SK-N-SH (cell line): ENCODE data around the gene FGFBP2. TPM values are rescaled to one million over a fixed set of nuclear protein-coding genes. Genes with fewer than 3 reads are reported as not detected.

Experiments used
- CTCF ChIA-PET: fragments of 300-600, 350-600 bp; formaldehyde crosslinking; extraction: SDS; loops from one replicate; lab custom pipeline; 2021; lab: Yijun Ruan, JAX
- POLR2A ChIA-PET: fragments of 350-600 bp; sonication (Branson Sonifier 250); formaldehyde crosslinking; extraction: SDS; loops from one replicate; lab custom pipeline; 2020; ENCODE audit warnings: antibody characterized with exemption, inconsistent platforms; lab: Yijun Ruan, JAX
- DNase-seq: peaks from one replicate; pipeline ENCODE4 v3.0.0; 2012
- H2AFZ ChIP-seq: fragments of 200-600 bp; sonication (generic); 2 replicates; pipeline ENCODE4 v1.8.1; 2016; ENCODE audit warnings: antibody characterized with exemption, mild to moderate bottlenecking, low read depth
- H3F3A ChIP-seq: fragments of 200-600 bp; sonication (generic); replicated peaks from 2 replicates; pipeline ENCODE3; 2016; ENCODE audit warnings: antibody characterized with exemption, mild to moderate bottlenecking; ENCODE audit not compliant: insufficient read depth
- H3K27ac ChIP-seq, 2 experiments: fragments of 200-500 bp in 1 of 2; fragments of 200-600 bp in 1 of 2; sonication (Bioruptor generic) in 1 of 2; sonication (generic), shearing (Covaris generic) in 1 of 2; 2 replicates each; pipeline versions ENCODE4 v1.5.1 to v1.6.1; 2014 to 2016; ENCODE audit warnings: low read depth in 2 of 2, inconsistent platforms in 1 of 2, low read length in 1 of 2, mild to moderate bottlenecking in 1 of 2, mixed read lengths in 1 of 2
- H3K27me3 ChIP-seq: fragments of 200-600 bp; sonication (generic), shearing (Covaris generic); 2 replicates; pipeline ENCODE4 v1.6.1; 2016; ENCODE audit warnings: mixed run types; ENCODE audit not compliant: insufficient read depth
- H3K36me3 ChIP-seq, 2 experiments: fragments of 200-500 bp in 1 of 2; fragments of 200-600 bp in 1 of 2; sonication (Bioruptor generic) in 1 of 2; sonication (generic) in 1 of 2; replicated peaks in 1 of 2; 2 replicates each; pipeline versions ENCODE3 to v1.5.1; 2014 to 2016; ENCODE audit warnings: low read length in 1 of 2, mild to moderate bottlenecking in 1 of 2; ENCODE audit not compliant: insufficient read depth in 2 of 2, control insufficient read depth in 1 of 2
- H3K4me1 ChIP-seq, 2 experiments: fragments of 200-500 bp in 1 of 2; fragments of 200-600 bp in 1 of 2; sonication (Bioruptor generic) in 1 of 2; sonication (generic), shearing (Covaris generic) in 1 of 2; 2 replicates each; pipeline versions ENCODE4 v1.5.1 to v1.6.1; 2014 to 2016; ENCODE audit warnings: low read depth in 1 of 2, low read length in 1 of 2, mixed run types in 1 of 2; ENCODE audit not compliant: insufficient read depth in 2 of 2, control insufficient read depth in 1 of 2
- H3K4me2 ChIP-seq: fragments of 200-600 bp; sonication (generic), shearing (Covaris generic); 2 replicates; pipeline ENCODE4 v1.6.1; 2017; ENCODE audit warnings: mixed run types
- H3K4me3 ChIP-seq, 2 experiments: fragments of 200-500 bp in 1 of 2; fragments of 200-600 bp in 1 of 2; sonication (Bioruptor generic) in 1 of 2; sonication (generic), shearing (Covaris generic) in 1 of 2; 2 replicates each; pipeline versions ENCODE4 v1.5.1 to v1.8.1; 2014 to 2016; ENCODE audit warnings: low read depth in 2 of 2, inconsistent platforms in 1 of 2, low read length in 1 of 2, mild to moderate bottlenecking in 1 of 2, mixed read lengths in 1 of 2, moderate library complexity in 1 of 2
- H3K79me2 ChIP-seq: fragments of 200-600 bp; sonication (generic); 2 replicates; pipeline ENCODE4 v1.8.1; 2017; ENCODE audit warnings: mild to moderate bottlenecking; ENCODE audit not compliant: insufficient read depth
- H3K9ac ChIP-seq: fragments of 200-600 bp; sonication (generic); 2 replicates; pipeline ENCODE4 v1.6.1; 2017; ENCODE audit warnings: mixed run types
- H3K9me2 ChIP-seq: fragments of 200-600 bp; sonication (generic); 2 replicates; pipeline ENCODE4 v1.6.1; 2017; ENCODE audit warnings: mixed run types
- H3K9me3 ChIP-seq: fragments of 200-600 bp; sonication (generic); 2 replicates; pipeline ENCODE4 v1.6.1; 2017; ENCODE audit warnings: mixed run types, mild to moderate bottlenecking, moderate library complexity
- H4K20me1 ChIP-seq: fragments of 200-600 bp; sonication (generic); 2 replicates; pipeline ENCODE4 v1.6.1; 2017; ENCODE audit warnings: mild to moderate bottlenecking, mixed run types; ENCODE audit not compliant: insufficient read depth
- CTCF ChIP-seq: fragments of 200-600 bp; sonication (generic); IDR thresholded peaks from 2 replicates; pipeline ENCODE4 v1.6.1; 2017; ENCODE audit warnings: antibody characterized with exemption, mild to moderate bottlenecking, moderate library complexity
- GATA2 ChIP-seq: sonication (generic); formaldehyde crosslinking; IDR thresholded peaks from 2 replicates; pipeline ENCODE4 v1.5.0; 2020; ENCODE audit warnings: mild to moderate bottlenecking, missing genetic modification reagents
- IRF3 ChIP-seq: fragments of 150-350 bp; IDR thresholded peaks from 2 replicates; pipeline ENCODE4 v1.6.1; 2016; ENCODE audit warnings: mild to moderate bottlenecking, low read depth, low read length
- MEF2A ChIP-seq: IDR thresholded peaks from 2 replicates; pipeline ENCODE4 v1.4.0; 2012; ENCODE audit warnings: low read depth, borderline replicate concordance
- NRF1 ChIP-seq: IDR thresholded peaks from 2 replicates; pipeline ENCODE4 v1.6.1; 2012; ENCODE audit warnings: low read depth, mild to moderate bottlenecking, low read length
- RAD21 ChIP-seq: IDR thresholded peaks from 2 replicates; pipeline ENCODE4 v1.6.1; 2012; ENCODE audit warnings: mild to moderate bottlenecking, low read length
- RCOR1 ChIP-seq: fragments of 150-350 bp; IDR thresholded peaks from 2 replicates; pipeline ENCODE4 v1.6.1; 2017; ENCODE audit warnings: antibody characterized with exemption, low read length
- REST ChIP-seq: IDR thresholded peaks from 2 replicates; pipeline ENCODE4 v1.6.1; 2012; ENCODE audit warnings: mild to moderate bottlenecking, low read depth, low read length, moderate library complexity
- RXRA ChIP-seq: IDR thresholded peaks from 2 replicates; pipeline ENCODE4 v1.4.0; 2012; ENCODE audit warnings: low read depth, mild to moderate bottlenecking, borderline replicate concordance
- TCF12 ChIP-seq: IDR thresholded peaks from 2 replicates; pipeline ENCODE4 v1.4.0; 2012
- ZBTB33 ChIP-seq: IDR thresholded peaks from 2 replicates; pipeline ENCODE4 v1.4.0; 2012; ENCODE audit warnings: low read depth, borderline replicate concordance
- WGBS: methylation state at CpG from one replicate; pipeline ENCODE4 v1.1.6; 2017; ENCODE audit warnings: low lambda C conversion rate; 5-methylcytosine and 5-hydroxymethylcytosine counted together
- polyA plus RNA-seq, 3 experiments: library from polyadenylated mRNA; depleted of rRNA; stranded (reverse); fragments of >200 nt; gene quantifications; 2 replicates each; pipeline ENCODE4 v1.2.3, GENCODE V29; 2012

Gene FGFBP2
- polyA plus RNA-seq, 1 of the 3 experiments (the other 2 are of a cell fraction) = 0.62 TPM

- TF ChIP-seq IRF3 = no peak
- TF ChIP-seq MEF2A = no peak
- TF ChIP-seq TCF12 = no peak
- TF ChIP-seq RAD21 = peak; percentile 92
- TF ChIP-seq RCOR1 = peak; percentile 43; the same call in 1 of the 2 replicates
- TF ChIP-seq, all 33 proteins: peak for 6
Measured at GRCh38 chr4:15956179-15956850, 6.7 kb downstream of the FGFBP2 start (continued).

GRCh38 chr4:15955670-15956069 lies 7.3 kb downstream of the FGFBP2 start:
- ChIA-PET POLR2A (interaction anchor here (0.9 kb wide), 1 partner anchor 476 kb away, joined by 3 read pairs; no protein-coding TSS in a partner anchor), CTCF (interaction anchor here (0.6 to 2.5 kb wide), 58 partner anchors 9 to 485 kb away, joined by 3 to 154 read pairs (median 7); partner anchors contain the start of gene FGFBP1)
- DNase-seq = no peak
- Histone ChIP-seq H3F3A (no peaks in the 10 kb centered on the region), H3K9me3 (no peaks in the 10 kb centered on the region), H4K20me1 (no peaks in the 10 kb centered on the region), H3K9me2 (no peaks in the 10 kb centered on the region), H3K4me2 (no peak overlapping the region), H3K27ac (no peak overlapping the region), H3K27me3 (no peaks in the 10 kb centered on the region), H3K9ac (no peak overlapping the region), H3K36me3 (no peaks in the 10 kb centered on the region), H2AFZ (no peak overlapping the region), H3K4me3 (no peak overlapping the region), H3K4me1 (peaks cover 0 to 3% of the 10 kb centered on the region in 2 experiments; a peak in 1 of 4 replicates), H3K79me2 (no peaks in the 10 kb centered on the region)
- 50% methylated on average over 1 of the region's 3 CpGs for WGBS
- no peak for TF ChIP-seq RXRA
- TF ChIP-seq CTCF = peak; percentile 20
- TF ChIP-seq ZBTB33 = no peak
- TF ChIP-seq REST = no peak
- no peak for TF ChIP-seq GATA2 (CRISPR knock-in tag)
- TF ChIP-seq NRF1 = no peak
